ENCODE results near the gene HACD3. TPM values are rescaled to one million over a fixed set of nuclear protein-coding genes. Genes with fewer than 3 reads are reported as not detected.
A peak's percentile ranks its signal among the peaks of the same experiment; 100 is the strongest.

The HACD3 gene
- 91.3 TPM for polyA plus RNA-seq
- long read RNA-seq, donor 1, transcript HACD3-201 (11 exons, 3,228 nt): major isoform, 15 of 17 reads
- long read RNA-seq, donor 1, partial matches to known transcripts: 0 of 17 reads
- long read RNA-seq, donor 1, other reads (novel, unspliced or antisense): 0 of 17 reads
- long read RNA-seq, donor 2, transcript HACD3-201 (11 exons, 3,228 nt): major isoform, 34 of 46 reads
- long read RNA-seq, donor 2, partial matches to known transcripts: 0 of 46 reads
- long read RNA-seq, donor 2, other reads (novel, unspliced or antisense): 11 of 46 reads
- long read RNA-seq, donor 3: 0 reads
- long read RNA-seq, donor 4, partial matches to known transcripts: 0 of 4 reads
- long read RNA-seq, donor 4, other reads (novel, unspliced or antisense): 0 of 4 reads
- long read RNA-seq, donor 5, transcript HACD3-201 (11 exons, 3,228 nt): major isoform, 11 of 48 reads
- long read RNA-seq, donor 5, partial matches to known transcripts: 36 of 48 reads
- long read RNA-seq, donor 5, other reads (novel, unspliced or antisense): 0 of 48 reads
- long read RNA-seq, donor 6, transcript HACD3-201 (11 exons, 3,228 nt): major isoform, 33 of 39 reads
- long read RNA-seq, donor 6, partial matches to known transcripts: 6 of 39 reads
- long read RNA-seq, donor 6, other reads (novel, unspliced or antisense): 0 of 39 reads
- long read RNA-seq, donor 7, transcript HACD3-201 (11 exons, 3,228 nt): major isoform, 5 of 6 reads
- long read RNA-seq, donor 7, partial matches to known transcripts: 0 of 6 reads
- long read RNA-seq, donor 7, other reads (novel, unspliced or antisense): 0 of 6 reads
- long read RNA-seq, donor 8, transcript HACD3-201 (11 exons, 3,228 nt): major isoform, 30 of 186 reads
- long read RNA-seq, donor 8, partial matches to known transcripts: 156 of 186 reads
- long read RNA-seq, donor 8, other reads (novel, unspliced or antisense): 0 of 186 reads
- long read RNA-seq, donor 9, transcript HACD3-201 (11 exons, 3,228 nt): major isoform, 14 of 25 reads
- long read RNA-seq, donor 9, partial matches to known transcripts: 0 of 25 reads
- long read RNA-seq, donor 9, other reads (novel, unspliced or antisense): 10 of 25 reads
- long read RNA-seq, donor 10, transcript HACD3-201 (11 exons, 3,228 nt): major isoform, 32 of 147 reads
- long read RNA-seq, donor 10, partial matches to known transcripts: 114 of 147 reads
- long read RNA-seq, donor 10, other reads (novel, unspliced or antisense): 0 of 147 reads
- long read RNA-seq, donor 11, transcript HACD3-201 (11 exons, 3,228 nt): major isoform, 19 of 27 reads
- long read RNA-seq, donor 11, partial matches to known transcripts: 8 of 27 reads
- long read RNA-seq, donor 11, other reads (novel, unspliced or antisense): 0 of 27 reads

- H3K27me3 ChIP-seq (ENCODE audit: control insufficient read depth, insufficient read depth, low read length): no peaks in the 10 kb centered on the region
- no peaks in the 10 kb centered on the region for H3K9me3 ChIP-seq (ENCODE audit: control insufficient read depth, low read depth, low read length)
- no peaks in the 10 kb centered on the region for H3K36me3 ChIP-seq (ENCODE audit: control insufficient read depth, insufficient read depth, low read length)
- H3K4me1 ChIP-seq (ENCODE audit: control insufficient read depth, insufficient read depth, low read length): peaks cover 23% of the 10 kb centered on the region
- DNase-seq: peak; percentile 82 to 88
- H3K4me3 ChIP-seq (ENCODE audit: low read length): peak within 1 kb of the TSS; percentile 80
- peak within 1 kb of the TSS; percentile 79 for H3K27ac ChIP-seq (ENCODE audit: low read length)
- no CpG with 5 or more reads among the region's 88 CpGs for WGBS (ENCODE audit: insufficient coverage, low lambda C conversion rate)
These were observed at the start of gene HACD3 for GRCh38 chr15:65530318-65531111. TSS of gene HACD3 (plus strand) at chr15:65530463. CDS start at chr15:65530632, 169 bp downstream.

GRCh38 chr15:65484876-65485275 lies 45.4 kb upstream of the HACD3 start:
- 100% methylated on average over 1 of the region's 4 CpGs for WGBS (ENCODE audit: insufficient coverage, low lambda C conversion rate)

GRCh38 chr15:65494076-65494475 lies 36.2 kb upstream of the HACD3 start:
- Histone ChIP-seq H3K4me3 (ENCODE audit: low read length) (no peak overlapping the region), H3K27me3 (ENCODE audit: control insufficient read depth, insufficient read depth, low read length) (no peaks in the 10 kb centered on the region), H3K4me1 (ENCODE audit: control insufficient read depth, insufficient read depth, low read length) (no peaks in the 10 kb centered on the region), H3K9me3 (ENCODE audit: control insufficient read depth, low read depth, low read length) (no peaks in the 10 kb centered on the region), H3K36me3 (ENCODE audit: control insufficient read depth, insufficient read depth, low read length) (peaks cover 57% of the 10 kb centered on the region), H3K27ac (ENCODE audit: low read length) (no peak overlapping the region)
- no CpG with 5 or more reads among the region's 4 CpGs for WGBS (ENCODE audit: insufficient coverage, low lambda C conversion rate)
- no peak for DNase-seq

More at GRCh38 chr15:65484876-65485275, 45.4 kb upstream of the HACD3 start:
- Histone ChIP-seq H3K9me3 (ENCODE audit: control insufficient read depth, low read depth, low read length) (no peaks in the 10 kb centered on the region), H3K4me1 (ENCODE audit: control insufficient read depth, insufficient read depth, low read length) (no peaks in the 10 kb centered on the region), H3K27ac (ENCODE audit: low read length) (no peak overlapping the region), H3K27me3 (ENCODE audit: control insufficient read depth, insufficient read depth, low read length) (no peaks in the 10 kb centered on the region), H3K36me3 (ENCODE audit: control insufficient read depth, insufficient read depth, low read length) (peaks cover 52% of the 10 kb centered on the region), H3K4me3 (ENCODE audit: low read length) (no peak overlapping the region)
- DNase-seq: no peak

- H3K4me3 ChIP-seq (ENCODE audit: low read length): no peak overlapping the region
- no peaks in the 10 kb centered on the region for H3K27me3 ChIP-seq (ENCODE audit: control insufficient read depth, insufficient read depth, low read length)
- no peaks in the 10 kb centered on the region for H3K4me1 ChIP-seq (ENCODE audit: control insufficient read depth, insufficient read depth, low read length)
- H3K36me3 ChIP-seq (ENCODE audit: control insufficient read depth, insufficient read depth, low read length): peaks cover 36% of the 10 kb centered on the region
- DNase-seq: no peak
- no peak overlapping the region for H3K27ac ChIP-seq (ENCODE audit: low read length)
- 100% methylated on average over 2 of the region's 2 CpGs for WGBS (ENCODE audit: insufficient coverage, low lambda C conversion rate)
- H3K9me3 ChIP-seq (ENCODE audit: control insufficient read depth, low read depth, low read length): no peaks in the 10 kb centered on the region
These were observed 20.9 kb upstream of the HACD3 start for GRCh38 chr15:65509321-65509720.

GRCh38 chr15:65512189-65512588 lies 18.1 kb upstream of the HACD3 start:
- Histone ChIP-seq H3K9me3 (ENCODE audit: control insufficient read depth, low read depth, low read length) (peaks cover under 1% of the 10 kb centered on the region), H3K27me3 (ENCODE audit: control insufficient read depth, insufficient read depth, low read length) (no peaks in the 10 kb centered on the region), H3K4me1 (ENCODE audit: control insufficient read depth, insufficient read depth, low read length) (peaks cover 7% of the 10 kb centered on the region), H3K27ac (ENCODE audit: low read length) (no peak overlapping the region), H3K4me3 (ENCODE audit: low read length) (no peak overlapping the region), H3K36me3 (ENCODE audit: control insufficient read depth, insufficient read depth, low read length) (peaks cover 27% of the 10 kb centered on the region)
- no peak for DNase-seq
- 100% methylated on average over 2 of the region's 5 CpGs for WGBS (ENCODE audit: insufficient coverage, low lambda C conversion rate)

GRCh38 chr15:65512807-65513416 lies 17.4 kb upstream of the HACD3 start:
- WGBS (ENCODE audit: insufficient coverage, low lambda C conversion rate): 88% methylated on average over 3 of the region's 10 CpGs
- no peaks in the 10 kb centered on the region for H3K27me3 ChIP-seq (ENCODE audit: control insufficient read depth, insufficient read depth, low read length)
- peaks cover 7% of the 10 kb centered on the region for H3K4me1 ChIP-seq (ENCODE audit: control insufficient read depth, insufficient read depth, low read length)
- H3K4me3 ChIP-seq (ENCODE audit: low read length): no peak overlapping the region
- no peak for DNase-seq
- peaks cover 23% of the 10 kb centered on the region for H3K36me3 ChIP-seq (ENCODE audit: control insufficient read depth, insufficient read depth, low read length)
- peaks cover 4% of the 10 kb centered on the region for H3K9me3 ChIP-seq (ENCODE audit: control insufficient read depth, low read depth, low read length)
- H3K27ac ChIP-seq (ENCODE audit: low read length): no peak overlapping the region

GRCh38 chr15:65516997-65517865 lies 13.0 kb upstream of the HACD3 start, which contains the start of gene DPP8:
TSS of gene DPP8 (minus strand) at chr15:65517689. CDS start at chr15:65512553, 5,136 bp downstream.
- H3K27me3 ChIP-seq (ENCODE audit: control insufficient read depth, insufficient read depth, low read length): no peaks in the 10 kb centered on the region
- H3K36me3 ChIP-seq (ENCODE audit: control insufficient read depth, insufficient read depth, low read length): peaks cover 2% of the 10 kb centered on the region
- no CpG with 5 or more reads among the region's 75 CpGs for WGBS (ENCODE audit: insufficient coverage, low lambda C conversion rate)
- peaks cover 4% of the 10 kb centered on the region for H3K9me3 ChIP-seq (ENCODE audit: control insufficient read depth, low read depth, low read length)
- H3K4me1 ChIP-seq (ENCODE audit: control insufficient read depth, insufficient read depth, low read length): peaks cover 7% of the 10 kb centered on the region
- H3K4me3 ChIP-seq (ENCODE audit: low read length): peak within 1 kb of the TSS; percentile 98
- DNase-seq: peak; percentile 90 to 96
- H3K27ac ChIP-seq (ENCODE audit: low read length): peak within 1 kb of the TSS; percentile 94

- Histone ChIP-seq H3K9me3 (ENCODE audit: control insufficient read depth, low read depth, low read length) (peaks cover 4% of the 10 kb centered on the region), H3K36me3 (ENCODE audit: control insufficient read depth, insufficient read depth, low read length) (peaks cover 2% of the 10 kb centered on the region), H3K4me1 (ENCODE audit: control insufficient read depth, insufficient read depth, low read length) (peaks cover 7% of the 10 kb centered on the region), H3K27me3 (ENCODE audit: control insufficient read depth, insufficient read depth, low read length) (no peaks in the 10 kb centered on the region), H3K27ac (ENCODE audit: low read length) (peak overlapping the region; percentile 94), H3K4me3 (ENCODE audit: low read length) (peak overlapping the region; percentile 98)
- 70% methylated on average over 2 of the region's 8 CpGs for WGBS (ENCODE audit: insufficient coverage, low lambda C conversion rate)
- DNase-seq: no peak
These were observed 12.4 kb upstream of the HACD3 start for GRCh38 chr15:65517866-65518207.

Measured in large intestine (tissue), 12 donors.